Activated B cell treated with CpG ODN at 0.5 μM for 24 hours (primary cell): ENCODE data around the gene HEY2. TPM values are rescaled to one million over a fixed set of nuclear protein-coding genes. Genes with fewer than 3 reads are reported as not detected.
"Not testable (repeated sequence)": the region's sequence is repeated elsewhere in the genome, so short reads cannot be mapped to it uniquely, and the experiment has no call there.

Source experiments
- ATAC-seq: fragments of 200-7000 bp; cut with Tn5 transposase; one replicate; pipeline ENCODE4 v1.10.0; 2021; ENCODE audit warnings: low read depth, mild to moderate bottlenecking, moderate library complexity
- CTCF ChIA-PET: fragments of 350-600 bp; sonication (Branson Sonifier 250); formaldehyde crosslinking; loops from one replicate; lab custom pipeline; 2021; ENCODE audit warnings: antibody characterized with exemption; lab: Charles Lee
- POLR2A ChIA-PET: fragments of 350-600 bp; sonication (Branson Sonifier 250); formaldehyde crosslinking; loops from one replicate; lab custom pipeline; 2021; ENCODE audit warnings: antibody characterized with exemption; lab: Charles Lee
- DNase-seq: peaks from one replicate; pipeline ENCODE4 v3.0.0; 2022
- H3K27ac Mint-ChIP-seq: one replicate; pipeline ENCODE4 v1.8.0; 2020; ENCODE audit warnings: mixed read lengths
- H3K27me3 Mint-ChIP-seq: one replicate; pipeline ENCODE4 v1.8.0; 2021; ENCODE audit warnings: mixed read lengths
- H3K36me3 Mint-ChIP-seq: one replicate; pipeline ENCODE4 v1.8.0; 2021; ENCODE audit warnings: low read depth, mixed read lengths
- H3K4me1 Mint-ChIP-seq: one replicate; pipeline ENCODE4 v1.8.0; 2021; ENCODE audit warnings: mixed read lengths
- H3K4me3 Mint-ChIP-seq: one replicate; pipeline ENCODE4 v1.8.0; 2020; ENCODE audit warnings: mild to moderate bottlenecking, mixed read lengths
- H3K9me3 Mint-ChIP-seq: one replicate; pipeline ENCODE4 v1.8.0; 2020; ENCODE audit warnings: mixed read lengths
- intact Hi-C: fragments of 100-400 bp; cut with micrococcal nuclease; formaldehyde crosslinking; loops from one replicate; pipeline ENCODE4 v1.15.1; 2024
- total RNA-seq: library from RNA; stranded (reverse); gene quantifications from 2 replicates; pipeline ENCODE4 v1.2.3, GENCODE V29; 2022
- TF ChIP-seq, protein P1 (sequence below): fragments of 200-600 bp; IDR thresholded peaks from one replicate; pipeline ENCODE4 v1.8.0; 2022; ENCODE audit warnings: antibody characterized with exemption, mild to moderate bottlenecking

Gene HEY2
- total RNA-seq, 1 donor from 2014 or later = not detected

- DNase-seq (no peak), ATAC-seq (no peak)
- POLR2A ChIA-PET = no interaction called here
- intact Hi-C loops = loop anchor here (5.0 kb wide), 3 partner anchors 254 to 1964 kb away; partner anchors contain the start of genes NKAIN2 and TPD52L1
- H3K27me3 Mint-ChIP-seq = peaks cover 20% of the 10 kb centered on the region
- H3K4me1 Mint-ChIP-seq = peaks cover 3% of the 10 kb centered on the region
- TF ChIP-seq, protein P1, sequence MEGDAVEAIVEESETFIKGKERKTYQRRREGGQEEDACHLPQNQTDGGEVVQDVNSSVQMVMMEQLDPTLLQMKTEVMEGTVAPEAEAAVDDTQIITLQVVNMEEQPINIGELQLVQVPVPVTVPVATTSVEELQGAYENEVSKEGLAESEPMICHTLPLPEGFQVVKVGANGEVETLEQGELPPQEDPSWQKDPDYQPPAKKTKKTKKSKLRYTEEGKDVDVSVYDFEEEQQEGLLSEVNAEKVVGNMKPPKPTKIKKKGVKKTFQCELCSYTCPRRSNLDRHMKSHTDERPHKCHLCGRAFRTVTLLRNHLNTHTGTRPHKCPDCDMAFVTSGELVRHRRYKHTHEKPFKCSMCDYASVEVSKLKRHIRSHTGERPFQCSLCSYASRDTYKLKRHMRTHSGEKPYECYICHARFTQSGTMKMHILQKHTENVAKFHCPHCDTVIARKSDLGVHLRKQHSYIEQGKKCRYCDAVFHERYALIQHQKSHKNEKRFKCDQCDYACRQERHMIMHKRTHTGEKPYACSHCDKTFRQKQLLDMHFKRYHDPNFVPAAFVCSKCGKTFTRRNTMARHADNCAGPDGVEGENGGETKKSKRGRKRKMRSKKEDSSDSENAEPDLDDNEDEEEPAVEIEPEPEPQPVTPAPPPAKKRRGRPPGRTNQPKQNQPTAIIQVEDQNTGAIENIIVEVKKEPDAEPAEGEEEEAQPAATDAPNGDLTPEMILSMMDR = no peak
- H3K4me3 Mint-ChIP-seq = no peak overlapping the region
- H3K9me3 Mint-ChIP-seq = no peaks in the 10 kb centered on the region
- CTCF ChIA-PET = interaction anchor here (1.8 to 4.8 kb wide), 3 partner anchors 13 to 455 kb away, joined by 3 to 27 read pairs (median 7); partner anchors contain the start of gene HINT3
- H3K27ac Mint-ChIP-seq = no peak overlapping the region
- H3K36me3 Mint-ChIP-seq = no peaks in the 10 kb centered on the region
Observed at GRCh38 chr6:125766641-125767040, 17.2 kb downstream of the HEY2 start.

- no peak overlapping the region for H3K4me3 Mint-ChIP-seq
- intact Hi-C loops = loop anchor here (1.0 to 5.0 kb wide), 7 partner anchors 16 to 1967 kb away; partner anchors contain the start of genes NKAIN2 and TPD52L1
- ChIA-PET POLR2A (no interaction called here), CTCF (interaction anchor here (1.0 to 4.8 kb wide), 5 partner anchors 10 to 458 kb away, joined by 3 to 27 read pairs (median 4); no protein-coding TSS in a partner anchor)
- no peak overlapping the region for H3K27ac Mint-ChIP-seq
- peaks cover 3% of the 10 kb centered on the region for H3K4me1 Mint-ChIP-seq
- TF ChIP-seq, protein P1 = no peak
- H3K9me3 Mint-ChIP-seq = no peaks in the 10 kb centered on the region
- H3K27me3 Mint-ChIP-seq = peaks cover 12% of the 10 kb centered on the region
- DNase-seq (no peak), ATAC-seq (no peak)
- H3K36me3 Mint-ChIP-seq = no peaks in the 10 kb centered on the region
Observed at GRCh38 chr6:125769147-125769783, 19.8 kb downstream of the HEY2 start.

DNA sequence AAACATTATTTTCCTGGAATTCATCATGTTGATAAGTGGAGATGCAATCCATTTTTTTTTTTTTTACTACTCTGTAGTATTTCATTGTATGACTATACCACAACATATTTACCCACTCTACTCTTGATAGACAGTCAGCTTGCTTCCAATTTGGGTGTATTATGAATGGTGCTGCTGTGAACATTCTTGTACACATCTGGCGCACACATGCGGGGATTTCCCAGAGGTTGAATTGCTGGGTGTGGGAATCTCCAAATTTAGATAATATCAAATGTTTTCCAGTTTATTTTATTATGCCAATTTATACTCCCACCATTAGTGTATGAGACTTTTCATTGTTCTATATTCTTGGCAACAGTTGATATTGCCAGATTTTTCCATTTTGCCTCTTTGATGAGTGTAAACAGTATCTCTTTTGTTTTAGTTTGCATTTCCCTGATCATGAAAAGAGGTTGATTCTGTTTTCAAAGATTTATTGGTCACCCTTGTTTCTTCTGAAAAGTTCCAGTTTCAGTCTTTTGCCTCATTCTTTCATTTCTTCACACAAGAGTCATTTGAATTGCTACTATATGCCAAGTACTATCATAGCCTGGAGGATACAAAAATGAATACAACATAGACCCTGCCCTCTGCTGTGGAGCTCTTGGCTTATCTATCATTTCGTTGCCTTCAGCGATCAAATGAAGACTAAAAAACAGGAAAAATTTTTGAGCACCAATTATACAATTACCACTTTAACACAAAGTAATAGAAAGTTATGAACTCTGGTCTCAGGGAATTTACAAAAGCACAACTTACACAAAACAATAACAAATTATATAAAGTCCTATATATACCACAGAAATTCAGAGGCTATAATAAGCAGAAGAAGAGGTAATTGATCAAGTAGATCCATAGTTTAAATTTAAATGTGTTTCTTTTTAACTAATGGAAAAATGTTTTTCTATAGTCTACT, 24.2 kb downstream of the HEY2 start:
- TF ChIP-seq, protein P1 = no peak
- ATAC-seq (no peak), DNase-seq (no peak)
- no peaks in the 10 kb centered on the region for H3K36me3 Mint-ChIP-seq
- no peaks in the 10 kb centered on the region for H3K27me3 Mint-ChIP-seq
- no peak overlapping the region for H3K4me3 Mint-ChIP-seq
- H3K4me1 Mint-ChIP-seq = peaks cover 3% of the 10 kb centered on the region
- intact Hi-C loops = no loop called here
- H3K27ac Mint-ChIP-seq = no peak overlapping the region
- no peaks in the 10 kb centered on the region for H3K9me3 Mint-ChIP-seq
- CTCF ChIA-PET = interaction anchor here (1.1 to 1.2 kb wide), 2 partner anchors 460 to 463 kb away, joined by 3 read pairs; no protein-coding TSS in a partner anchor
- POLR2A ChIA-PET = no interaction called here

DNA sequence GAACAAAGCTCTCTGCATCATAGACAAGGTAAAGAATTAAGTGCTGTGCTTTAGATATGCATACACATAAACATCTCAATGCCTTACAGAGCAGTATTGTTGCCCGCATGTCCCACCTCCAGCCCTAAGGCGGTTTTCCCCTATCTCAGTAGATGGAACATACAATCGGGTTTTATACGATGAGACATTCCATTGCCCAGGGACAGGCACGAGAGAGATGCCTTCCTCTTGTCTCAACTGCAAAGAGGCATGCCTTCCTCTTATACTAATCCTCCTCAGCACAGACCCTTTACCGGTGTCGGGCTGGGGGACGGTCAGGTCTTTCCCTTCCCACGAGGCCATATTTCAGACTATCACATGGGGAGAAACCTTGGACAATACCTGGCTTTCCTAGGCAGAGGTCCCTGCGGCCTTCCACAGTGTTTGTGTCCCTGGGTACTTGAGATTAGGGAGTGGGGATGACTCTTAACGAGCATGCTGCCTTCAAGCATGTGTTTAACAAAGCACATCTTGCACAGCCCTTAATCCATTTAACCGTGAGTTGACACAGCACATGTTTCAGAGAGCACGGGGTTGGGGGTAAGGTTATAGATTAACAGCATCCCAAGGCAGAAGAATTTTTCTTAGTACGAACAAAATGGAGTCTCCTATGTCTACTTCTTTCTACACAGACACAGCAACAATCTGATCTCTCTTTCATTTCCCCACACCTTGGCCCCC, 26.8 kb downstream of the HEY2 start:
- H3K9me3 Mint-ChIP-seq, CTCF ChIA-PET, H3K4me1 Mint-ChIP-seq, H3K4me3 Mint-ChIP-seq, POLR2A ChIA-PET, DNase-seq, H3K27me3 Mint-ChIP-seq, ATAC-seq, H3K27ac Mint-ChIP-seq, H3K36me3 Mint-ChIP-seq, intact Hi-C loops: not testable (repeated sequence)
